HuH-7.5 (cell line): ENCODE measurements around the gene RAI1.
"Not testable (repeated sequence)": the region's sequence is repeated elsewhere in the genome, so short reads cannot be mapped to it uniquely, and the experiment has no call there.

ENCODE experiments used
- DNase-seq: peaks from one replicate; pipeline ENCODE4 v3.0.0; 2011; ENCODE audit warnings: low spot score

The RAI1 gene

GRCh38 chr17:17663160-17664063, 17.8 kb upstream of the RAI1 start:
- DNase-seq = no peak

GRCh38 chr17:17664064-17664452, 17.2 kb upstream of the RAI1 start:
- DNase-seq = no peak

- no peak for DNase-seq
Observed at GRCh38 chr17:17665255-17665654, 16.0 kb upstream of the RAI1 start.

DNA sequence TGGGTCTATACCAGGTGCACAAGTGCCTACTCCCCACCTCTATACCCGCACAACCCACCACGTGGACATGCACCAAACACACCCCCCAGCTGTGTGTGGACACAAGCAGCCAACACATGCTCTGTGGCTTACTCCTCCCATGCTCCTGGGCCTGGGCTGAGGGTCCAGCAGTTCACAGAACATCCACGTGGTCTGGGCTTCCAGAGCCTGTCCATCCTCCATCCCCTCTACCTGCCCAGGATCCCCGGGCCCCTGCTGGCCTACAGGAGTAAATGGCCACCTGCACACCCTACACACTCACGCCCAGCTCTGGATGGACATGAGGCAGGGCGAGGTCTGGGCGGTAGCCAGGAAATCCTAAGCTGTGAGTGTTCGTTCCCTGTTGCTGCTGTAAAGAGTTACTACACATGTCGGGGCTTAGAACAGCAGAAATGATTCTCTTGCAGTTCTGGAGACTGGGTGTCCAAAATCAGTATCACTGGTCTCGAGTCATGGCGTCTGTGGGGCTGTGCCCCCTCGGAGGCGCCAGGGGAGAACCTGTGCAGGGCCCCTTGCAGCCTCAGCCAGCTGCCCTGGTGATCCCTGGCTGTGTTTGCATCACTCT, 15.0 kb upstream of the RAI1 start:
- no peak for DNase-seq

- no peak for DNase-seq
Observed at GRCh38 chr17:17667231-17667630, 14.0 kb upstream of the RAI1 start.

GRCh38 chr17:17667947-17668346, 13.3 kb upstream of the RAI1 start:
- no peak for DNase-seq

GRCh38 chr17:17668358-17668757, 12.9 kb upstream of the RAI1 start:
- no peak for DNase-seq

DNA sequence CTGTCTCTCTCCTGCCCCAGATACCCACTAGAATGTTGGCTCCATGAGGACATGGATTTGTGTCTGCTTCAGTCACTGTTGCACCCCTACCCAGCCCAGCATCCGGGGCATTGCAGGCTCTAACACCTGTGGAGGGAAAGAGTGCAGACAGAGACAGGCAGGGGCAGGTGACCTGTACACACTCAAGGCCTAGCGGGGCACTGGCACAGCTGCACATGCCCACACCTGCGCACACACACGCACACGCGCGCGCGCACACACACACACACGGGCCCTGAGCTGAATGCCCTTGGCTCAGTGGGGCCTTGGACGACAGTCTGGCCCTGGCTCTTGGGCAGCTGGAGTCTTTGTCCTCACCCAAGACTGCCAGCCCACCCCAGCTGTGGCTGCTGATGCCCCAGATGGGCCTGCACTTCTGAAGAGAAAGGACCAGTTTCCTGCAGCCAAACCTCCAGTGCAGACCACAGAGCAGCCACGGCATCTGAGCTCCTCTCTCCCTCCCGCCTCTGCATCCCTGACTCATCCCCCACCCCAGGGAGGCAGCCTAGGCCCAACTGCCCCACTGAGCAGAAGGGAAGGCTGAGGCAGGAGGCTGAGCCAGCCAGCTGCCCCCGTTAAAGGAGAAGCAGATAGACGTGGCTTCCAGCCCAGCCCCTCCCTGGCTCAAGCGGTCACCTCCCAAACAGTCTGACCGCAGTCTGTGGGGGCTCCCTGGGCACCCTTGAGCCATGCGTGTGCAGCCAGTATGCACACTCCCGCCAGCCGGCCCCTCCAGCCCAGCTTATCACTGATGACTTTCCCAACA, 12.3 kb upstream of the RAI1 start:
- DNase-seq = no peak

- DNase-seq = no peak
Observed at GRCh38 chr17:17669580-17670235, 11.6 kb upstream of the RAI1 start.

- DNase-seq = no peak
Observed at GRCh38 chr17:17670701-17671305, 10.5 kb upstream of the RAI1 start.

DNA sequence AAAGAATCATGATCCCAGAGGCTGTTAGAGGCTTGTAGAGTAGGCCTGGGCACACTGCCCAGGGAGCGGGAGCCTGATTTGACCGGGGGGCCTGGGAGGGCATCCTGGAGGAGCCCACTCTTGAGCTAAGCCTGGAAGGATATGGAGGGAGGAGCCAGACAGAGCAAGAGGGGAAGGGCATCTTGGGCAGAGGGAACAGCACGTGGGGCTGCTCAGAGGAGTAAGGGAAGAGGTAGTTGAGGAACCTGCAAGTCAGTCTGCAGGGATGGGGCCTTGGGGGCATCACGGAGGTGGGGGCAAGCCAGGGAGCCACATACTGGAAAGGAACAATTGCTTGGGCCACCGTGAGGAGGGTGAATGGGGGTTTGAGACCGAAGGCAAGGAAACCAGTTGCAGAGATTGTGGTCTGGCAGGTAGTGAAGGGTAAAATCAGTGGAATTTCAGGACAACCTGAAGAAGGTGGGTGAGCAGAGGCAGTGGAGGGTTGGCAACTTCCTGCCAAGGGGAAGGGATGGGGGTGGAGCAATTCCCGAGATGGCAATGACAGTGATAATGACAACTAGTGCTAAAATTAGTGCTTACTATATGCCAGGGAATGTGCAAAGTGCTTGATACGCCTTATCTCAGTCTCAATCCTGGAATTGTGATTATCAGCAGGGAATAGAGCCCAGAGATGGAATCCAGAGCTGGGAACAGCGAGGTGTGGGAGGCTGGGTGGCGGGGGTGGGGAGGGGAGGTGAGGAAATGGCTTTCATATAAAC, 9.7 kb upstream of the RAI1 start:
- DNase-seq = no peak

GRCh38 chr17:17672453-17673368, 8.5 kb upstream of the RAI1 start:
- DNase-seq = no peak

- no peak for DNase-seq
Observed at GRCh38 chr17:17675416-17675815, 5.8 kb upstream of the RAI1 start.

DNA sequence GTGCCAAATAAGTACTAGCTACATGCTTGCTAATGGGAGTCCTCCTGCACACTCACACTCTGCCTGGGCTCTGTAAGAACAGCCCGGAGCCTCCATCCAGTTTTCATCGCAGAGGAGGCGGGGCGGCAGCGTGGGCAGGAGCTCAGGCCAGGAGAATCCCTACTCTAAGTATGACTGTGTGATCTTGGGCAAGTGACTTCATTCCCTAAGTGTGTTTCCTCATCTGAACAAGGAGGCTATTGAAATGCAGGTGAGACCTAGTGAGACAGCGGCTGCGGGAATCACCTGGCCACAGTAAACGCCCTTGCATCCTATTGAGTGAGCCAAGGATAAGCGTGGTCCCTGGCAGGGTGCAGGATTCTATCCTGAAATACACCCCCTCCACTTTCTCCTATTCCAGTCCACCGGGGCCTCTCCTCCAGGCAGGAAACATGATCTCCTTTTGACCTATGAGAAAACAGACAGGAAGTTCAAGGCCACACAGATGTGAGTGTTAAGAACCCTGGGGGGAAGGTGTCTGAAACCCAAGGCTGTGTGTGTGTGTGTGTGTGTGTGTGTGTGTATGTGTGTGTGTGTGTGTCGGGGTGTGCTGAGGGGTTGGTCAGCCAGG, 5.2 kb upstream of the RAI1 start:
- DNase-seq = no peak

DNA sequence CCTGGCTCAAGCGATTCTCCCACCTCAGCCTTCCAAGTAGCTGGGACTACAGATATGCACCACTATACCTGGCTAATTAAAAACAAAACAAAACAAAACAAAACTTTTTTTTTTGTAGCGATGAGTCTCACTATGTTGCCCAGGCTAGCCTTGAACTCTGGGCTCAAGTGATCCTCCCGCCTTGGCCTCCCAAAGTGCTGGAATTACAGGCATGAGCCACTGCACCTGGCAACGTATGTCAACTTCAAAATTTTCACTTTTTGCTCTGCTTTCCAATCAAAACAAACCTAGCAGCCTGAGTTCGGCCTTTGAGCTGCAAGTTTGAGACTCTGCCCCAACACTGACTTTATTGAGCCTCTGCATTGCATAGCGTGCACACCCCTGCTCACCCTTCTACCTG, 4.5 kb upstream of the RAI1 start:
- DNase-seq = no peak

GRCh38 chr17:17677299-17678040, 3.8 kb upstream of the RAI1 start:
- no peak for DNase-seq

DNA sequence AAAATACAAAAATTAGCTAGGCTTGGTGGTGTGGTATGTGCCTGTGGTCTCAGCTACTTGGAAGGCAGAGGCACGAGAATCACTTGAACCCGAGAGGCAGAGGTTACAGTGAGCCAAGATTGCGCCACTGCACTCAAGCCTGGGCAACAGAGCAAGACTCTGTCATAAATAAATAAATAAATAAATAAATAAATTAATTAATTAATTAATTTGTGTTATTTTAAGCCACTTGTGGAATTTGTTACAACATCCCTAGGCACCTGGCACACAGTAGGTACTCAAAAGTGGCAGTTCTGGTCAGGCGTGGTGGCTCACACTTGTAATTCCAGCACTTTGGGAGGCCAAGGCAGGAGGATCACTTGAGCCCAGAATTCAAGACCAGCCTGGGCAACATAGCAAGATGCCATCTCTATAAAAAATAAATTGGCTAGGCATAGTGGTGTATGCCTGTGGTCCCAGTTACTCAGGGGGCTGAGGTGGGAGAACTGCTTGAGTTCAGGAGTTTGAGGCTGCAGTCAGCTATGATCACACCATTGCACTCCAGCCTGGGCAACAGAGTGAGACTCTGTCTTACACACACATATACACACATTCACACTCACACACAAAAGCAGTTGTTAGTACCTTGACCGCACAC, 3.1 kb upstream of the RAI1 start:
- DNase-seq = not testable (repeated sequence)

DNA sequence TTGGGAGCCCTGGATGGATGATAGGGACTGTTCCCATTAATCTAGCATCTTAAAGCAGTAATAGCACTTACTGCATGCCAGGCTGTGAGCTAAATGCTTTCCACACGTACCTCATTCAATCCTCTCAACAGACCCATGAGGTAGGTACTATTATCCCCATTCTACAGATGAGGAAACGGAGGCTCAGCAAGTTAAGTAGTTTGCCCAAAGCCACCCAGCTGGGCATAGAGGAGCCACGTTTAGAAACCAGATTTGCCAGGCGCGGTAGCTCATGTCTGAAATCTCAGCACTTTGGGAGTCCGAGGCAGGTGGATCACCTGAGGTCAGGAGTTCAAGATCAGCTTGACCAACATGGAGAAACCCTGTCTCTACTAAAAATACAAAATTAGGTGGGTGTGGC, 2.0 kb upstream of the RAI1 start:
- no peak for DNase-seq
